Measurements from ENCODE around the gene PLOD3.
"Not testable (repeated sequence)": the region's sequence is repeated elsewhere in the genome, so short reads cannot be mapped to it uniquely, and the experiment has no call there.

PLOD3 gene

DNA sequence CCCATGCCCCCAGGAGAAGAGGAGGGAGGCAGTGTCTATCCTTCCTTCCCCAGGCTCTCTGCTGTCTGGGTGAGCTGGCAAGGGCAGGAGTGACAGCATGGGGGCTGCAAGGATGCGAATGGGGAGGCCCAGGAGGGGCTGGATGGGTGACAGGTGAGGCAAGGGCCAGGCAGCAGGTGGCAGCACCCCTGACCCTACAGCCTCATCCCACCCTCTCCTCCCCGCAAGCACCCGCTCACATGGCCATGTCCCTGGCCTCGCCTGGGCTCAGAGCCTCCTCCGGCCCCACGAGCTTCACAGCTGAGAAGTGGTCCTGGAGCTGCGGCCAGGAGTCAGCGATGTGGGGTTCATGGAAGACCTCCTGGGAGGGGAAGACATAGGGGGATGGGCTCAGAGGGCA is 5.4 kb downstream of the PLOD3 start:
- no peak for DNase-seq (ENCODE audit: low spot score)

DNA sequence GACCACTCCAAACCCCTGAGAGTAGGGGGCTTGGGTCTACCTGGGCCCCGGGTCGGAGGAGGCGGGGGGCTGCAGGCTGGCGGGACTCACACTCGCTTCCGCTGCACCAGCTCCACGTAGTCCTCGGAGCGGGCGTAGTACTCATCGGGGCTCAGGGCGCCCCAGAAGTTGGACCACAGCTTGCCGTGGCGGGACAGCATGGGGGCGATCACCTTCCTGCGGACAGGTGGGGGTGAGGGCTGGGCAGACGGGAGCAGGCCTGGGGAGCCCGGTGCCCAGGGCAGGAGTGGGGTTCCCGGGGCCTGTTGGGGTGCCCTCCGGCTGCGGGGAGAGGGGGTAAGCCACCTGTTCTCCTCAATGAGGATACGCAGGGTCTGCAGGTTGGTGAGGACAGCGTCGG is 5.9 kb downstream of the PLOD3 start:
- no peak for DNase-seq (ENCODE audit: low spot score)

DNA sequence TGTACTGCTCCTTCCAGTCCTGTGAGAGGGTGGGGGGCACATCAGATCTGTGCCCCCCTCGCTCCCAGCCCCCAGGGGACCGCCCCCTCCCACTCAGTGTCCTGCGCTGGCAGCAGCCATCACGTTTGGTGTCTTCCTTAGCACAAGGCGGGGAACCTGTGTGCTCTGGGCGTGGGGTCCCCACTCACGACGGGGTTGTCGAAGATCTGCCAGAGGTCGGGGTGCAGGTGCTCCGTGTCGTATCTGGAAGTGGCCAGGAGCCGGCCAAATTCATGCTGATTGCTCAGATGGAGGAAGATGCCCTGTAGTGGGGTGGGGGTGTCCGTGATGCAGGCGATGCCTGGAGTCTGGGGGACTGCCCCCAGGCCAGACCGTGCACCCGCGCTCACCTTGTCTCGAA is 7.2 kb downstream of the PLOD3 start:
- no peak for DNase-seq (ENCODE audit: low spot score)

DNA sequence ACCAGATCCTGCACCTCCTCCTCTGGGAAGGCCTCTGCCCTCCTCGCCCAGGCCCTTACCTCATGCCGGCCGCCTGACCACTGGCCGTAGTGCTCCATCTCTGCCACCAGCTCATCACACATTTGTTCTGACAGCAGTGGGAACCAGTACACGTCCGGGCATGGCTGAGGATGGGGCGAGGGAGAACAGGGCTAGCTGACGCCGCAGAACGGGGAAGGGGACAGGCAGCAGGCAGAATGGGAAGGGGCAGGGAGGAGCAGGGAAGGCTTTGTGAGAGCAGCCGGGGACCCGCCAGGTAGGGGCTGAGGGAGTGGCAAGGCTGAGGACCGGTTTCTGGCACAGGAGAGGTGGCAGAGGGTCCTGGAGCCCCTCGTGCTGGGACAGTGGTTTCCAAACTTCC is 8.6 kb downstream of the PLOD3 start:
- no peak for DNase-seq (ENCODE audit: low spot score)

DNA sequence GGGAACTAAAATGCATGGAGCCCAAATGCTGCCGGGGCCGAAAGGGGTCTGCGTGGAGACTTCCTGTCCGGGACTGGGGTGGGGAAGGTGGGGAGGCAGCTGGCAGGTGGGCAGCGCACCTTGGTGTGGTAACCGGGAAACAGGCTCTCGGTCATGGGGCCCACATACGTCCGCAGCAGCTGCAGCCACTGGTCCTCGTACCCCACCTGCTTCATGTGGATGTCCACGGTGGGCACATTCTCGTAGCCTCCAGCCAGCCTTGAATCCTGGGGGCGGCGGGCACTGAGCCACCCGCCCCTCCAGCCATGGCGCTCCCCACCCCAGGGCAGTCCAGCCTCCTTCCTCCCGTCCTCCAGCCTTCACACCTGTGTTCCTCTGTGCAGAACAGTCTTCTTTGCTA is 9.9 kb downstream of the PLOD3 start:
- DNase-seq (ENCODE audit: low spot score) = no peak

DNA sequence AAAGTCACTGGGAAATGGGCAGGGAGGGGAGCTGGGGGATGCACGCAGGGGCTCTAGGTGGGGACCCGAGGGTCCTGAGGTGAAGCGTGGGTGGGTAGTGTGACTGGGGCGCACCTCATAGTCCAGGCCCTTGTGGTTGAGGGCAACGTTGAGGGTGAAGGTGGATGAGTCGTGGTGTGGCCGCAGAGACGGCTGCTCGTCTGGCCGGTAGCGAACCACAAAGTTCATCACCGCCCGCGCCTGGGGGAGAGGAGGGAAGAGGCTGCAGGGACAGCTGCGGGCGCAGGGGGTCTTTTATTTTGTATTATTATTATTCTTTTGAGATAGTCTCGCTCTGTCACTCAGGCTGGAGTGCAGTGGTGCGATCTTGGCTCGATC is 10.7 kb downstream of the PLOD3 start:
- DNase-seq (ENCODE audit: low spot score) = no peak

DNA sequence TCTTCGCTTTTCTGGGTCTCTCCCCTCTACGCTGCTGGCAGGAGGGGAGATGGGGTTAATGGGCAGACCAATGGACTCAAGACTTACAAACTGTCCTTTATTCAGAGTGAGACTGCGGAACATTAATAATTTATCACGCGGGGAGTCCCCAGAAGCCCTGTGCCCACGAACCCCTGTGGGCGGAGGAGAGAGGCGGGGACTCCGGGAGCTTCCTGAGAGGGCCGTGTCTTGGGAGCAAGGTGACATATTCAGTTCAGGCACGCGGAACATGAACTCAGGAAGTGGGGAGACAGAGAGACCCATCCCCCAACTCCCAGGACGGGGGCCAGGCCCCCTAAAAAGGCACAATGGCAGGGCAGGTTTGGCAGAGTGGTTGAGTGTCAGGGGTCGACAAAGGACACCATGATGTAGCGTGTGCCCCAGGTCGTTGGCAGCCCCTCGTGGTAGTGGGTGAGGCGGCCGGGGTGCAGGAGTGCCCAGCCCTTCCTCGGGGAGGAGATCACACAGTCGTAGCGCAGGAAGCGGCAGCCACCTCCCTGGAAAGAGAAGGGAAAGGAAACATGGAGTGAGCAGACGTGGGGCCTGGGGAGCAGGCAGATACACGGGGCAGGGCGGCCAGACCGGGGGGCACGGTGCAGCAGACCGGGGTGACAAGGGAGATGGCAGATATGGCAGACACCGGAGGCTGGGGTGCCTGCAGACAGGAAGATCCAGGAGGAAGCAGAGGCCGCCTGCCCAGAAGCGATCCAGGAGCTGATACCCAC is 11.3 kb downstream of the PLOD3 start:
- DNase-seq (ENCODE audit: low spot score) = no peak

DNA sequence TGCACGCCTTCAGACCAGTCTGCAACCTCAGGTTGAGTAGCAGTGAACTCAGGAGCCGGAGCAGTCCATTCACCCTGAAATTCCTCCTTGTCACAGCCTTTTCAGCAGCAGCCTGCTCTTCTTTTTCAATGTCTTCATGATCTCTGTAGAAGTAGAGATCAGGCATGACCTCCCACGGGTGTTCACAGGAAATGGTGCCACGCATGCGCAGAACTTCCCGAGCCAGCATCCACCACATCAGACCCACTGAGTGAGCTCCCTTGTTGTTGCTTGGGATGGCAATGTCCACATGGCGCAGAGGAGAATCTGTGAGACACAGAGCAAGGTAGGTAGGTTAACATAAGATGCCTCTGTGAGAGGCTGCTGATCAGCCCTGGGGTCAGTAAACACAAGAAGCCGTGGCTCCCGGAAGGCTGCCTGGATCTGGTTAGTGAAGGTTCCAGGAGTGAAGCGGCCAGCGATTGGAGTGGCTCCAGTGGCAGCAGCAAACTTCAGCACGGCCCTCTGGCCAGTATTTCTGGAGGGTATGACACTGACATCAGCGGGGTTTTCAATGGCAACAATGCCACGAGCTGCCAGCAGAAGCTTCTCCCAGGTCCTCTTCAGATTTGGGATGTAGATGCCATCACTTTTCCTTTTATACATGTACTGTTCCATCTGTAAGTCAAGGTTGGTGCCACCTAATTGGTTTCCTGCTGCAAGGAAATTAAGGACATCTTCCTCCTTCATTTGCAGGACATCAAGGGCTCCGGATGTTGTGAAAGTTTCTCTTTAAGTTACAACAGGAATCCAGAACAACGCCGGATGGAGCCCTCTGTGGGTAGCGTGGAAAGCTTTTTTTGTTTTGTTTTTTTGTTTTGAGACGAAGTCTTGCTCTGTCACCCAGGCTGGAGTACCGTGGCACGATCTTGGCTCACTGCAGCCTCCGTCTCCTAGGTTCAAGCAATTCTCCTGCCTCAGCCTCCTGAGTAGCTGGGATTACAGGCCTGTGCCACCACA is 13.3 kb downstream of the PLOD3 start:
- DNase-seq (ENCODE audit: low spot score) = not testable (repeated sequence)

DNA sequence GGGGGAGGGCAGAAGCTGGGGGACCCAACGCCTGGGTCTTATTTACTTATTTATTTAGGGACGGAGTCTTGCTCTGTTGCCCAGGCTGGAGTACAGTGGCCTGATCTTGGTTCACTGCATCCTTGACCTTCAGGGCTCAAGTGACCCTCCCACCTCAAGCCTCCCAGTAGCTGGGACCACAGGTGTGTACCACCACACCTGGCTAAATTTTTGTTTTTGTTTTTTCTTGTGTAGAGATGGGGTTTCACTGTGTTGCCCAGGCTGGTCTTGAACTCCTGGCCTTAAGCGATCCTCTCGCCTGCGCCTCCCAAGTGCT is 14.8 kb downstream of the PLOD3 start:
- DNase-seq (ENCODE audit: low spot score) = no peak

DNA sequence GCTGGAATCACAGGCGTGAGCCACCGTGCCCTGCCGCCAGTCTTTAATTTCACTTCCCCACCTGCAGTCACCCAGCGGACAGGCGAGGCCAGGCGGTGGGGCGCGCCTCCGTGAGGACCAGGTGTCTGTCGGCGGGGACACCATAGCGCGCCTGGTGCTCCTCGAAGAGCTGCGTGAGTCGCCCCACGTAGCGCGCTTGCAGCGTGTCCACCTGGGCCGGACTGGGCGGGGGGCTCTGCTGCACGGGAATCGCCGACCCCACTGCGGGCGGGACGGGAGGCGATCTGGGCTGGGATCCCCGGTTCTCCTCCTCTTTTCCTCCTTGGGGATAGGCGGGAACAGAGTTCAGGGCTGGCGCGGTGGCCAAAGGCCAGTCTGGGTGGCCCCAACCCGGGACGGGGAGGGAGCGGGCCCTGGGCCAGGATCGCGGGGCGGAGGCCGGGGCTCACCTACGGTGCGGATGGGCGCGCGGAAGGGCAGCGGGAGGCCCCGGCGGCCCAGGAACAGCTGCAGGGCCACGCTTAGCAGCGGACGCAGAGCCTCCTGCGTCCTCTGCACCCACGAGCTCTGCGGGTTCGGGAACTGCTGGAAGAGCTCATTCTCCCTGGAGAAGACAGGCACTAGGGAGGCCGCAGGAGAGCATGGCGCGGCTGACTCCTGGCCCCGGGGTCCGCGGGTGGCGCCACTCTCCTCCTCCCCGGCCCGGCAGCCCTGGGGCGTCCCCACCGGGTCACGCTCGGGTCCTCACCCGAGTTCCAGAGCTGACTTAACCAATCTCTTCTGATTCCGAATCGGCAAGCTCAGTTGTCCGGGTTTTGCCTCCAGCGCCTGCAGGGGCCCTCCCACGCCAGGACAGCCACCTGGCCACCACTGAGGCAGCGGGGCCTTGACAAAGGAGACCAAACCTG is 15.4 kb downstream of the PLOD3 start:
- no peak for DNase-seq (ENCODE audit: low spot score)

DNA sequence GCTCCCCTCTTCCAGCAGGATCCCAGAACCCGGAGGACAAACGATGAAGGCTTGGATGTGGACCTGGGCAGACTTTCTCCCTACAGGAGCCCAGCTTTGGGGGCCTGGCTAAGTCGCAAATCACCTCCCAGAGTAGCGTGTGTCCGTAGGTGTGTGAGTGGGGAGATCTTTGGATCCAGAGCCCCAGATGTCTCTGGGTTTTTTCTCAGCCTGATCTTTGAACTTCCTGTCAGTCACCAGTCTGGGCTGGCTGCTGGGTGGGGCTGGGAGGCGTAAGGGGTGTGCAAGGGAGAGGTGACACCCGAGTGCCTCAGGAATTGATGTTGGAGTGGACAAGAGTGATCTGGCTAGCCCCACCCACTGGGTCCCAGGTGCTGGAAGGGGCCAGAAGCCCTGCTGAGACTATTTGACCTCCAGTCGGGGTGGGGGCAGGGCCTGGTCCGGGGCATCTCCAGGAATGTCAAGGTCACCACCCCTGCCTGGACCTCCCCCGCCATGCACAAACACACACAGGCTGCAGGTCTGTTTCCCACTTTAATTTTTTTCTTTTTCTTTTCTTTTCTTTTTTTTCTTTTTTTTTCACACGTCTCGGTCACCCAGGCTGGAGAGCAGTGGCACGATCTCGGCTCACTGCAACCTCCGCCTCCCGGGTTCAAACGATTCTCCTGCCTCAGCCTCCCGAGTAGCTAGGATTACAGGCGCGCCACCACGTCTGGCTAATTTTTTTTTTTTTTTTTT is 16.4 kb downstream of the PLOD3 start, which contains the start of gene MOGAT3:
MOGAT3 (minus strand) TSS at position 175 of the 738 bp plus-strand sequence. CDS start 182 bp downstream, outside the sequence.
- no peak for DNase-seq (ENCODE audit: low spot score)

DNA sequence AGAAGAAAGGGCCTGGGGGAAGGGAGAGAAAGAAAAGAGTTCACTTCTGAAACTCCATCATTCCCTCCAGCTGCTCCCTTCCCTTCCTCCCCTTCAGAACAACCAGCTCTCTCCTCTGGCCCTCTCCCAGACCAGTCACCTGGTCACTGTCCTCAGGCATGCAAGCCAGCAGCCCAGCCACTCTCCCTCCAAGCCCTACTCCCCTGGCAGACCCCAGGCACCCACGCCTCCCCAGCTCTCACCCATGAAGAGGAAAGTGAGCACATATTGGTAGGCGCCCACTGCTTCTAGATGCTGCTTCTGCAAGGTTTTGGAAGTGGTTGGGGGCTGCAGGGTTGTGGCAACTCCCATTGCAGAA is 16.9 kb downstream of the PLOD3 start:
- no peak for DNase-seq (ENCODE audit: low spot score)

DNA sequence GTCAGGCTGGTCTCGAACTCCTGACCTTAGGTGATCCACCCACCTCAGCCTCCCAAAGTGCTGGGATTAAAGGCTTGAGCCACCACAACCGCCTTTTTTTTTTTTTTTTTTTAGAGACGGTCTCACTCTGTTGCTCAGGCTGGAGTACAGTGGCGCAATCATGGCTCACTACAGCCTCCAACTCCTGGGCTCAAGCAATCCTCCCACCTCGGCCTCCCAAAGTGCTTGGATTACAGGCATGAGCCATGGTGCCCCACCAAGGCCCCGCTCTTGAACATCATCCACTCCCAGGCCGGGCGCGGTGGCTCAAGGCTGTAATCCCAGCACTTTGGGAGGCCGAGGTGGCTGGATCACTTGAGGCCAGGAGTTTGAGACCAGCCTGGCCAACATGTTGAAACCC is 17.9 kb downstream of the PLOD3 start:
- not testable (repeated sequence) for DNase-seq (ENCODE audit: low spot score)

DNA sequence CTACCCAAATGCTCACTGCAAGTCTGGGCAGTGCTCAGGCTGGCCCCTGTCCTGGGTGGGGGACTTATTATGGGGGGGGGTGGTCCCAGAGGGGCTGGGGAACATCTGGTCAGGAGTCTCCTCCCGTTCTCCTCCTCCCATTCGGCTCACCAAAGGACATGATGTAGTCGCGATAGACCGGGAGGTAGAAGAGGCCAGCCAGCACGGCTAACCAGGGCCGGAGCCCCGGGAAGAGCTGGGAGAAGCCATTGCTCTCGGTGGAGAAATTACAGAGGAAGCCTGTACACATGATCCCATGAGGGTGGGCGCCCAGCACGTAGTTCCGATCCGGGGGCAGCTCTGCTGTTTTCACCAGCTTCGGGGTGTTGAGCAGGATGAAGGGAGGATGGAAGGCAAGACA is 18.9 kb downstream of the PLOD3 start:
- DNase-seq (ENCODE audit: low spot score) = no peak

DNA sequence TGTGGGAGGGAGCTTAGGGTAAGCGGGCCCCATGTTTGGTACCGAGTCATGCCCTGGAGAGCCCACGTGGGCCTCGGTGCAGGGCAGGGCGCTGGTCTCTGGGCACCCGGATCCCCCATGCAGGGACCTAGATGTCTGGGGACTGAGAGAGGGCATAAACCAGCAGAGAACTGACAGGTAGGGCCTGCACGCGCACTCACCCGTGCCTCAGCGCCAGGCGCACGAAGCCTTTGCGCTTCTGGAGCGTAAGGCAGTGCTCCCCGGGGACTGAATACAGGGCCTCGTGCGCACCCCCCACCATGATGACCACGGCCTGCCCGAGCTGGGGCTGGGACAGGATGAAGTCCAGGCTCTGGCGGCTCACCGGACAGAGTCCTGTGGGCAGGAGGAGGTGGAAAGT is 19.4 kb downstream of the PLOD3 start:
- DNase-seq (ENCODE audit: low spot score) = no peak

DNA sequence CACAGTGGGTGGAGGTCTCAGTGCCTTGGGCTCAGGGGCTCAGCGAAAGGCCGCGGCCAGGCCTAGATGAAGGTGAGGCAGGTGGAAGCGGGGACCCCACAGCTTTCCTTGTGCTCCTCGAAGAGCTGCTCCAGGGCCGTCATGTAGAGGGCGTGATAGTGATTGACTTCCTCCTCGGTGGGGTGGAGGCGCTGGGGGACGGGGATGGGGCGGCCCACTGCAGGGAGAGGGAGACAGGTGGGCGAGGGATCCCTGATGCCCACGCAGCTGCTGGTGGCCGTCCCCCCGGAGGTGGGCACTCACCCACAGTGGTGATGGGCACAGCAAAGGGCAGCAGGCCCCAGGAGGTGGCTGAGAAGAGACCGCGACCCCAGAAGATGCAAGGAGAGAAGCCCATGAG is 21.5 kb downstream of the PLOD3 start:
- no peak for DNase-seq (ENCODE audit: low spot score)

DNA sequence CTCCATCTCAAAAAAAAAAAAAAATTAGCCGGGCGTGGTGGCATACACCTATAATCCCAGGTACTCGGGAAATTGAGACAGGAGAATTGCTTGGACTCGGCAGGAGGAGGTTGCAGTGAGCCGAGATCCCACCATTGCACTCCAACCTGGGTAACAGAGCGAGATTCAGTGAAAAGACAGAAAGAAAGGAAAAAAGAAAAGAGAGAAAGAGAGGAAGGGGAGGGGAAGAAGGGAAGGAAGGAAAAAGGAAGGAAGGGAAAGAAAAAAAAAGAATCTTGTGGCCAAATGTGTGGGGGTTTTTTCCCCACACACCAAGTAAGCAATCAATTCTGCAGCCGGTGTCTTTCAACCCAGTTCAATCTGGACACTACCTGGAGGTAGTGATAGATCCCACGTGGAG is 28.3 kb downstream of the PLOD3 start:
- no peak for DNase-seq (ENCODE audit: low spot score)

DNA sequence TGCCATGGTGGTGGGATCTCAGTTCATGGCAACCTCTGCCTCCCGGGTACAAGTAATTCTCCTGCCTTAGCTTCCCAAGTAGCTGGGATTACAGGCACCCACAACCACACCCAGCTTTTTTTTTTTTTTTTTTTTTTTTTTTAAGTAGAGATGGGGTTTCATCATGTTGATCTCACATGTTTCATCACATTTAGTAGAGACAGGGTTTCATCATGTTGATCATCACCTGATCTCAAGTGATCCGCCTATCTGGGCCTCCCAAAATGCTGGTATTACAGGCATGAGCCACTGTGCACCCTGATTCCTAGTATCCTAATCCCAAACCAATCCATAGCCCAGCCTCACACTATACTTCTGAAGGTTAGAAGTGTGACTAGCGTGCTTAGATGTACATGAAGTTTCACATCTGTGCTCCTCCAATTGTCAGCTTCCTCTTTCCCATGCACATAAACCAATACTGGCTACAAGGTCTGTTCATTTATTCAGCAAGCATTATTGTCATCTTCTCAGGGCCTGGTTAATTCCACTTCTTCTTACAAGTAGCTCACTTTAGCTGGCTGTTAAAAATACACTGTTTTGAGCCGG is 30.4 kb downstream of the PLOD3 start:
- DNase-seq (ENCODE audit: low spot score) = no peak

DNA sequence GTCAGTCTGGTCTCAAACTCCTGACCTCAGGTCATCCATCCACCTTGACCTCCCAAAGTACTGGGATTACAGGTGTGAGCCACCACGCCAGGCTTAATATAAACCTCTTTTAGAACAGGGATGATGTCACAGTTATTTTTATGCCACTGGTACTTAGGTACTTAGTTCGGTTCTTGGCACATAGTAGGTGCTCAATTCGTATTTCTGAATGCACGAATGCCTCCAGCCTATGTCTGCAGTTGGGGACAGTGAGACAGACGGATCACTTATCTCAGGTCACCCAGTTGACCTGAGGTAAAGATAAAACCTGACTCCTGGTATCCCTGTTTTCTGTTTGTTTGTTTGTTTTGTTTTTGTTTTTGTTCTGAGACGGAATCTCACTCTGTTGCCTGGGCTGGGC is 31.2 kb downstream of the PLOD3 start:
- no peak for DNase-seq (ENCODE audit: low spot score)

DNA sequence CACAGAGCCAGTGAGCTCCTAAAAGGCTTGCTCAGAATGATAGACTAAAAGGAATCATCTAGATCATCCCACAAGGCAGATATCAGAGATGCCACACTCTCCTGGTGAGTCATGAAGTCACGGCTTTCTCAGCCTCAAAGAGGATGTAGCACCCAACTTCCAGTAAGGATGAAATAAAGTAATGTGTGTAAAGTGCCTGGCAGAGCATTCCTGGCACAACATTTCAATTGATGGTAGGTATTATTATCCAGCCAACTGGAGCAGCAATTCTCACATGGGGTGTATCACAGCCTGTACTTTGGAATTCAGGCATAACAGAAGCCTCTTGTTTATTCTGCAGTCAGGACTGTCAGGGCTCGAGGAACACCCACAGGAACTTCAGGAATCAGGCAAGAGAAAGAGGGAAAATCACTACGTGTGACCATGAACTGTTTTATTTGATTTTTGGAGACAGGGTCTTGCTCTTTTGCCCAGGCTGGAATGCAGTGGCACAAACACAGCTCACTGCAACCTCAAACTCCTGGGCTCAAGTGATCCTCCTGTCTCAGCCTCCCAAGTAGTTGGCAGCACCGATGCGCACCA is 32.0 kb downstream of the PLOD3 start:
- DNase-seq (ENCODE audit: low spot score) = no peak
